A549 (cell line): ENCODE measurements around the gene RSF1. TPM values are rescaled to one million over a fixed set of nuclear protein-coding genes. Genes with fewer than 3 reads are reported as not detected.

Source experiments
- ATAC-seq, 2 experiments: fragments of 200-7000 bp in 1 of 2; fragments of >200 bp in 1 of 2; cut with Nextera tagmentation in 1 of 2; cut with Tn5 transposase in 1 of 2; 3 replicates each; pipeline versions ENCODE4 v1.8.0 to v1.9.1; 2018 to 2020; ENCODE audit warnings: mild to moderate bottlenecking in 1 of 2, moderate library complexity in 1 of 2
- CTCF ChIA-PET: fragments of 300-600 bp; sonication (Branson Sonifier 250); formaldehyde crosslinking; extraction: SDS; loops from one replicate; lab custom pipeline; 2021; ENCODE audit warnings: antibody characterized with exemption, inconsistent platforms; lab: Yijun Ruan, JAX
- POLR2A ChIA-PET: fragments of 350-600 bp; formaldehyde crosslinking; extraction: SDS; loops from one replicate; lab custom pipeline; 2021; ENCODE audit warnings: antibody characterized with exemption, inconsistent platforms; lab: Yijun Ruan, JAX
- DNase-seq, 2 experiments: peaks; one replicate each; pipeline versions ENCODE4 v3.0.0 to v3.0.0-alpha.2; 2011 to 2016; ENCODE audit warnings: low read depth in 1 of 2, low spot score in 1 of 2
- FAIRE-seq: peaks from 2 replicates; lab custom pipeline; 2011; peaks lifted over from hg19 to GRCh38; lab: Jason Lieb, UNC
- H3K27ac ChIP-seq, 2 experiments: fragments of >200 bp; sonication (Bioruptor Twin); formaldehyde crosslinking; 3 replicates each; pipeline ENCODE4 v1.5.1; 2016 to 2017
- H3K4me1 ChIP-seq: fragments of >200 bp; sonication (Bioruptor Twin); formaldehyde crosslinking; 3 replicates; pipeline ENCODE4 v1.6.1; 2016
- H3K4me2 ChIP-seq: fragments of >200 bp; sonication (Bioruptor Twin); formaldehyde crosslinking; 3 replicates; pipeline ENCODE4 v1.6.1; 2016
- H3K4me3 ChIP-seq: fragments of >200 bp; sonication (Bioruptor Twin); formaldehyde crosslinking; 3 replicates; pipeline ENCODE4 v1.5.1; 2016
- H3K9me3 ChIP-seq: fragments of >200 bp; sonication (Bioruptor Twin); formaldehyde crosslinking; 3 replicates; pipeline ENCODE4 v1.6.1; 2016
- ATOH8 ChIP-seq: fragments of 250-450 bp; sonication (Bioruptor Pico); IDR thresholded peaks from 2 replicates; pipeline ENCODE4 v1.5.0; 2020; ENCODE audit warnings: low read depth, mild to moderate bottlenecking, moderate library complexity
- CEBPB ChIP-seq, 2 experiments: fragments of >200 bp in 1 of 2; sonication (Bioruptor Twin) in 1 of 2; formaldehyde crosslinking in 1 of 2; IDR thresholded peaks; 2 replicates each; pipeline ENCODE4 v1.6.1; 2012 to 2016
- FOSL2 ChIP-seq, 2 experiments: fragments of 450-650 bp in 1 of 2; fragments of >200 bp in 1 of 2; sonication (Bioruptor Twin) in 1 of 2; formaldehyde crosslinking; IDR thresholded peaks; 2 replicates each; pipeline versions ENCODE4 v1.5.0 to v1.6.1; 2016 to 2020; ENCODE audit warnings: mild to moderate bottlenecking in 1 of 2, moderate library complexity in 1 of 2
- HDAC2 ChIP-seq: fragments of 200-600 bp; sonication (generic); IDR thresholded peaks from 2 replicates; pipeline ENCODE4 v1.6.1; 2016
- HES2 ChIP-seq: fragments of >200 bp; sonication (Bioruptor Twin); formaldehyde crosslinking; IDR thresholded peaks from 2 replicates; pipeline ENCODE4 v1.6.1; 2016
- HOXA7 ChIP-seq: fragments of 250-450 bp; sonication (Bioruptor Pico); IDR thresholded peaks from 2 replicates; pipeline ENCODE4 v1.5.0; 2020; ENCODE audit warnings: mild to moderate bottlenecking, moderate library complexity
- HOXB5 ChIP-seq: fragments of 250-450 bp; sonication (Bioruptor Pico); IDR thresholded peaks from 2 replicates; pipeline ENCODE4 v1.5.0; 2020; ENCODE audit warnings: mild to moderate bottlenecking, moderate library complexity
- JUNB ChIP-seq: fragments of >200 bp; sonication (Bioruptor Twin); formaldehyde crosslinking; IDR thresholded peaks from 2 replicates; pipeline ENCODE4 v1.6.1; 2016
- KDM1A ChIP-seq: fragments of 200-600 bp; sonication (generic); IDR thresholded peaks from 2 replicates; pipeline ENCODE4 v1.6.1; 2016; ENCODE audit warnings: low read depth, mild to moderate bottlenecking
- MAFK ChIP-seq: fragments of 450-650 bp; IDR thresholded peaks from 2 replicates; pipeline ENCODE4 v1.6.1; 2014; ENCODE audit not compliant: partially characterized antibody
- MAZ ChIP-seq: fragments of 150-350 bp; IDR thresholded peaks from 2 replicates; pipeline ENCODE4 v1.6.1; 2014; ENCODE audit warnings: antibody characterized with exemption, low read depth, low read length, borderline replicate concordance
- NFE2L2 ChIP-seq: fragments of 150-350 bp; conservative IDR thresholded peaks from 2 replicates; pipeline ENCODE4 v1.6.1; 2014; ENCODE audit warnings: low read length
- NPAS2 ChIP-seq: fragments of 250-450 bp; sonication (Bioruptor Pico); IDR thresholded peaks from 2 replicates; pipeline ENCODE4 v1.8.0; 2022; ENCODE audit warnings: mild to moderate bottlenecking, moderate library complexity, borderline replicate concordance
- PHF8 ChIP-seq: fragments of 200-600 bp; sonication (generic); IDR thresholded peaks from 2 replicates; pipeline ENCODE4 v1.6.1; 2016; ENCODE audit warnings: low read depth, mild to moderate bottlenecking, antibody characterized with exemption, moderate library complexity, borderline replicate concordance
- POLR2A ChIP-seq: IDR thresholded peaks from 2 replicates; pipeline ENCODE4 v1.6.1; 2012; ENCODE audit warnings: mild to moderate bottlenecking, low read length
- RAD21 ChIP-seq, 2 experiments: fragments of >200 bp in 1 of 2; sonication (Bioruptor Twin) in 1 of 2; formaldehyde crosslinking in 1 of 2; IDR thresholded peaks in 1 of 2; conservative IDR thresholded peaks in 1 of 2; 2 replicates in 1 of 2; 3 replicates in 1 of 2; pipeline ENCODE4 v1.6.1; 2012 to 2018; ENCODE audit warnings: inconsistent platforms in 1 of 2
- RCOR1 ChIP-seq: fragments of 150-350 bp; IDR thresholded peaks from 2 replicates; pipeline ENCODE4 v1.6.1; 2014; ENCODE audit warnings: antibody characterized with exemption, low read length, low read depth
- RNF2 ChIP-seq: fragments of 200-600 bp; sonication (generic); IDR thresholded peaks from 2 replicates; pipeline ENCODE4 v1.6.1; 2016; ENCODE audit warnings: low read depth, mild to moderate bottlenecking, antibody characterized with exemption, moderate library complexity, borderline replicate concordance
- TP53 ChIP-seq: fragments of 250-450 bp; sonication (Bioruptor Pico); IDR thresholded peaks from 2 replicates; pipeline ENCODE4 v1.5.0; 2021; ENCODE audit warnings: mild to moderate bottlenecking, moderate library complexity
- ZSCAN20 ChIP-seq: fragments of 250-450 bp; sonication (Bioruptor Pico); IDR thresholded peaks from 2 replicates; pipeline ENCODE4 v1.8.0; 2022; ENCODE audit warnings: mild to moderate bottlenecking, moderate library complexity
- WGBS: methylation state at CpG from one replicate; pipeline ENCODE4 v1.1.6; 2017; ENCODE audit errors: missing lambda C conversion rate; 5-methylcytosine and 5-hydroxymethylcytosine counted together
- polyA plus RNA-seq, 4 experiments: library from polyadenylated mRNA; depleted of rRNA in 3 of 4; stranded (reverse); fragments of >200 nt; fragmentation: RNase III in 1 of 4; extraction: RNeasy Plus Mini Kit Qiagen cat#74134 plus additional on column Dnase treatment in 1 of 4; gene quantifications; 2 replicates in 3 of 4; 3 replicates in 1 of 4; pipeline ENCODE4 v1.2.3, GENCODE V29; 2011 to 2017
- TF ChIP-seq, protein P1 (sequence below): IDR thresholded peaks from 2 replicates; pipeline ENCODE4 v1.6.1; 2012
- TF ChIP-seq, protein P2 (sequence below): fragments of >200 bp; sonication (Bioruptor Twin); formaldehyde crosslinking; IDR thresholded peaks from 3 replicates; pipeline ENCODE4 v1.6.1; 2016

RSF1 gene
- polyA plus RNA-seq, 2 of the 4 experiments (the other 2 are of a cell fraction): 18.8 to 29.6 TPM

DNA sequence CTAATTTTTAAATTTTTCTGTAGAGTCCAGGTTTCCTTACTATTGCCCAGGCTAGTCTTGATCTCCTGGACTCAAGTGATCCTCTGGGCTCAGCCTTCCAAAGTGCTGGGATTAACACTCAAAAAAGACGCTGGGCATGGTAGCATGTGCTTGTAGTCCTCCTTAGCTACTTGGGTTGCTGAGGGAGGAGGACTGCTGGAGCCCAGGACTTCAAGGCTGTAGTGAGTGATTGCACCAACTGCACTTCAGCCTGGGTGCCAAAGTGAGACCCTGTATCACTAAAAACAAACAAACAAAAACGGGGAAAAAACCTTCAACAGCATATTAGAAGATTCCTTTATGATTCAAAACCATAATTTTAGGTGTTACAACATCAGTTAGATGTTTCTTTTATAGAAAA lies 44.6 kb downstream of the RSF1 start:
- DNase-seq (no peak), ATAC-seq (no peak)
- CTCF ChIA-PET: interaction anchor here (0.5 to 2.6 kb wide), 6 partner anchors 13 to 276 kb away, joined by 3 to 10 read pairs (median 4); no protein-coding TSS in a partner anchor

GRCh38 chr11:77771135-77771534 lies 49.4 kb downstream of the RSF1 start:
- 86% methylated on average over 4 of the region's 4 CpGs for WGBS
- H3K4me3 ChIP-seq: no peak overlapping the region
- H3K9me3 ChIP-seq: no peaks in the 10 kb centered on the region
- no peak overlapping the region for H3K4me2 ChIP-seq
- FAIRE-seq (peak; percentile 51), DNase-seq (no peak), ATAC-seq (no peak)
- TF ChIP-seq FOSL2 (IDR thresholded peaks at IDR 0.05) (no peak), FOSL2 (CRISPR knock-in tag; IDR thresholded peaks at IDR 0.05) (no peak), MAFK (no peak), CEBPB (IDR thresholded peaks at IDR 0.05) (no peak), KDM1A (no peak), NPAS2 (no peak), RAD21 (conservative IDR thresholded peaks at IDR 0.05 in 1 of 2, IDR thresholded peaks at IDR 0.05 in 1 of 2) (no peak), RCOR1 (no peak), POLR2A (no peak), ZSCAN20 (CRISPR knock-in tag) (no peak), MAZ (no peak)
- ChIA-PET CTCF (no interaction called here), POLR2A (no interaction called here)
- no peak overlapping the region for H3K27ac ChIP-seq
- 0 out of 3 replicates have a peak, but pooled peaks cover 3% of the 10 kb centered on the region for H3K4me1 ChIP-seq

More for the DNA sequence above, 44.6 kb downstream of the RSF1 start:
- FAIRE-seq: no peak
- 81% methylated on average over 2 of the region's 2 CpGs for WGBS
- POLR2A ChIA-PET: interaction anchor here (1.3 kb wide), 1 partner anchor 219 kb away, joined by 3 read pairs; the partner anchor contains the start of gene INTS4
- TF ChIP-seq RNF2 (no peak), NFE2L2 (no peak), HOXA7 (CRISPR knock-in tag) (no peak), PHF8 (no peak), HES2 (no peak), ATOH8 (CRISPR knock-in tag) (no peak), CEBPB (IDR thresholded peaks at IDR 0.05) (no peak), HOXB5 (CRISPR knock-in tag) (no peak), TP53 (no peak), ZSCAN20 (CRISPR knock-in tag) (no peak)
- Histone ChIP-seq H3K27ac (no peak overlapping the region), H3K4me1 (no peaks in the 10 kb centered on the region), H3K4me2 (no peak overlapping the region), H3K9me3 (no peaks in the 10 kb centered on the region), H3K4me3 (no peak overlapping the region)

DNA sequence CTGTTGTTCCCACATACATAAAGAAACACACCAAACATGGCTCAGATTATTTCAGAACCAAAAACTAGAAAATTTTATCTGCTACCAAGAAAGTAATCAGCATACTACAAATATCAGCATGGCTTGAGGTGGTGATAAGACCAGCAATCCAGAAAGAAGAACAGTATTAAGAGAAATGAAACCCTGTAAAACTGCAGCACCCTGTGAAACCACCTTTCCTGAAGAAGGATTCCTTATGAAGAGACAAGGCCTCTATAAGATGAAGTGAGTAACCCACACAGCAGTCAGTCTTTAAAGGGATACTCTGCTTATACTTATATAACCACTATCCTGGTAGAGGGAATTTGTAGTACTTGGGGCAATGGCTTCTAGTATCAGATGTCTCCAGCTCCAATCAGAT lies 49.9 kb downstream of the RSF1 start:
- DNase-seq (no peak), FAIRE-seq (no peak), ATAC-seq (no peak)
- POLR2A ChIA-PET: no interaction called here
- no peak overlapping the region for H3K4me3 ChIP-seq
- H3K27ac ChIP-seq: no peak overlapping the region
- CTCF ChIA-PET: no interaction called here
- H3K9me3 ChIP-seq: no peaks in the 10 kb centered on the region
- TF ChIP-seq, protein P1, sequence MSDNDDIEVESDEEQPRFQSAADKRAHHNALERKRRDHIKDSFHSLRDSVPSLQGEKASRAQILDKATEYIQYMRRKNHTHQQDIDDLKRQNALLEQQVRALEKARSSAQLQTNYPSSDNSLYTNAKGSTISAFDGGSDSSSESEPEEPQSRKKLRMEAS: no peak
- TF ChIP-seq HDAC2: no peak
- TF ChIP-seq, protein P2, sequence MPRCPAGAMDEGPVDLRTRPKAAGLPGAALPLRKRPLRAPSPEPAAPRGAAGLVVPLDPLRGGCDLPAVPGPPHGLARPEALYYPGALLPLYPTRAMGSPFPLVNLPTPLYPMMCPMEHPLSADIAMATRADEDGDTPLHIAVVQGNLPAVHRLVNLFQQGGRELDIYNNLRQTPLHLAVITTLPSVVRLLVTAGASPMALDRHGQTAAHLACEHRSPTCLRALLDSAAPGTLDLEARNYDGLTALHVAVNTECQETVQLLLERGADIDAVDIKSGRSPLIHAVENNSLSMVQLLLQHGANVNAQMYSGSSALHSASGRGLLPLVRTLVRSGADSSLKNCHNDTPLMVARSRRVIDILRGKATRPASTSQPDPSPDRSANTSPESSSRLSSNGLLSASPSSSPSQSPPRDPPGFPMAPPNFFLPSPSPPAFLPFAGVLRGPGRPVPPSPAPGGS: no peak
- TF ChIP-seq JUNB: no peak
- 0 out of 3 replicates have a peak, but pooled peaks cover 3% of the 10 kb centered on the region for H3K4me1 ChIP-seq
- no peak overlapping the region for H3K4me2 ChIP-seq
